ENCODE measurements around the gene ARL4C.

- TF ChIP-seq MAX (IDR thresholded peaks at IDR 0.05; ENCODE audit: low read depth) (no peak), ZBTB33 (IDR thresholded peaks at IDR 0.05; ENCODE audit: borderline replicate concordance, low read depth) (no peak)
These were observed 31.7 kb upstream of the ARL4C start for GRCh38 chr2:234528410-234529148.

Measured in SK-N-SH (cell line).